Mucosa of descending colon (tissue), 3 donors: ENCODE results near the gene NDC80. TPM values are rescaled to one million over a fixed set of nuclear protein-coding genes. Genes with fewer than 3 reads are reported as not detected.

Experiments used
- ATAC-seq: fragments of 200-7000 bp; cut with Tn5 transposase; one replicate; pipeline ENCODE4 v1.9.1; 2020; ENCODE audit warnings: mild to moderate bottlenecking, moderate library complexity
- DNase-seq, 3 donors: peaks; one replicate each; pipeline ENCODE4 v3.0.0-alpha.2; 2020
- H3K36me3 ChIP-seq: fragments of 200-600 bp; one replicate; pipeline ENCODE4 v1.8.0; 2021; ENCODE audit warnings: low read depth, mild to moderate bottlenecking
- H3K4me1 ChIP-seq: fragments of 200-600 bp; one replicate; pipeline ENCODE4 v1.8.0; 2021; ENCODE audit warnings: low read depth, mild to moderate bottlenecking
- H3K4me3 ChIP-seq: fragments of 200-600 bp; one replicate; pipeline ENCODE4 v1.8.0; 2021; ENCODE audit warnings: mild to moderate bottlenecking
- H3K9me3 ChIP-seq: fragments of 200-600 bp; one replicate; pipeline ENCODE4 v1.8.0; 2021; ENCODE audit warnings: mild to moderate bottlenecking
- intact Hi-C, 2 donors: fragments of 100-400 bp; cut with DNase I in 1 of 2; cut with micrococcal nuclease in 1 of 2; formaldehyde crosslinking; loops; one replicate each; pipeline versions ENCODE4 v1.11.0 to v1.11.1; 2022; cut with DNase I, micrococcal nuclease
- total RNA-seq, 3 donors: library from RNA; stranded (reverse); fragmentation: NEBNext Ultra II Directional in 2 of 3; extraction: Animal tissue kit (Norgen Biotek cat#: 25700) in 2 of 3; gene quantifications; one replicate each; pipeline versions ENCODE4 v1.2.1 to v1.2.4, GENCODE V29; 2021 to 2023
- TF ChIP-seq, protein P1 (sequence below): fragments of 200-600 bp; IDR thresholded peaks from one replicate; pipeline ENCODE4 v1.8.0; 2022; ENCODE audit warnings: antibody characterized with exemption, mild to moderate bottlenecking
- donor health status: DM: no; HTN: no; CAD: no; lungs with moderate emphysema.
- donor health status: DM: no; HTN: no; CAD: no.
- donor health status: DM: no; HTN: yes; CAD: no.

Gene NDC80
- total RNA-seq, 3 donors from 2014 or later, result 1.5 to 11.6 (median 3.1) TPM

DNA sequence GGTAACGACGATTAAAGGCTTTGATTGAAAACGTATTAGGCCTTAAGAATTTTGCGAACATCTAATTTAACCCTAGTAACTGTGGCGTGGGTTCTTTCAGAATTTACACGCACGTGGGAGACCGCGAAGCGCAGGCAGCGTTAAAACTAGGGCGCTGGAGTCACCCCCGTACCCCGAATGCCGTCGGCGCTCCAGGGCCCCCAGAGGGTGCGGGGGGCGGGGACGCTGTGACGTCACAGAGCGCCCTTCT lies 83.5 kb downstream of the NDC80 start:
- intact Hi-C loops, result loop anchor here in 1 of 2 donors (10.0 kb wide), 1 partner anchor 80 kb away; the partner anchor contains the start of genes METTL4 and NDC80

DNA sequence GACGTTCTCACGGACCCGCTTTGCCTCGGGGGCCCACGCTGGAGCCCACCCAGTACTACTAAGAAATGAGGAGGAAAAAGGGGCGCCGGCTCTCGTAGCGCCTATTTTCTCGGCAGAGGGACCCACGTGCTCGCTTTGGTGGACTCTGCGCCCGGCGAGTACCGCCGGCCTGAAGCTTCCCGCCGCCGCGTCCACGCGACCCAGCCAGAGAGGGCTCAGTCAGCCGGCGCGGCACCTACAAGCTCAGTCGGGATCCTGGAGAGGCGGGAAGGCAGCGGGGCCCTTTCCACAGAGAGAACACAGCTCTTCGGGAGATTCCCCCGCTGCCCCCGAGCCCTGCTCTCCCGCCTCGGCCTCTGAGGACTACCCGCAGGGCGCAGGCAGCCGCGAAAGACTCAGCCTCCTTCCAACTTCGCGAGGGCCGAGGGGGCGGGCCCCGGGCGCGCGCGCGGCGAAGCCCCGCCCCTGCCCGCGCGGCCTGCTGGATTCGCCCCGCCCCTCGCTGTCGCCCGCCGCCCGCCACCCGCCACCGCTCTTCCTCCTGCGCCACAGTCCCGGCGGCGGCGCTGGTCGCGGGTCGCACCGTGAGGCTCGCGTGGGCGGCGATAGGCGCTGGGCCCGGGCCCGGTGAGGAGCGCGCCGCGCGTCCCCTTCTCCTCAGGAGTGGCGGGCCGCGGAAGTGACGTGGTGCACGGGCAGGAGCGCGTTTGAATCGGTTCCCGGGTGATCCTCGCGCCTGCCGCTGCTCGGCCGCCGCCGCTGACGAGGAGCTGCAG lies 84.0 kb downstream of the NDC80 start, which contains the start of gene SMCHD1:
TSS of gene SMCHD1 (plus strand) at position 549 of the 776 bp plus-strand sequence. CDS start 350 bp downstream, outside the sequence.
- peak; percentile 88 for ATAC-seq
- peak within 1 kb of the TSS; percentile 98 for H3K4me3 ChIP-seq
- TF ChIP-seq, protein P1, sequence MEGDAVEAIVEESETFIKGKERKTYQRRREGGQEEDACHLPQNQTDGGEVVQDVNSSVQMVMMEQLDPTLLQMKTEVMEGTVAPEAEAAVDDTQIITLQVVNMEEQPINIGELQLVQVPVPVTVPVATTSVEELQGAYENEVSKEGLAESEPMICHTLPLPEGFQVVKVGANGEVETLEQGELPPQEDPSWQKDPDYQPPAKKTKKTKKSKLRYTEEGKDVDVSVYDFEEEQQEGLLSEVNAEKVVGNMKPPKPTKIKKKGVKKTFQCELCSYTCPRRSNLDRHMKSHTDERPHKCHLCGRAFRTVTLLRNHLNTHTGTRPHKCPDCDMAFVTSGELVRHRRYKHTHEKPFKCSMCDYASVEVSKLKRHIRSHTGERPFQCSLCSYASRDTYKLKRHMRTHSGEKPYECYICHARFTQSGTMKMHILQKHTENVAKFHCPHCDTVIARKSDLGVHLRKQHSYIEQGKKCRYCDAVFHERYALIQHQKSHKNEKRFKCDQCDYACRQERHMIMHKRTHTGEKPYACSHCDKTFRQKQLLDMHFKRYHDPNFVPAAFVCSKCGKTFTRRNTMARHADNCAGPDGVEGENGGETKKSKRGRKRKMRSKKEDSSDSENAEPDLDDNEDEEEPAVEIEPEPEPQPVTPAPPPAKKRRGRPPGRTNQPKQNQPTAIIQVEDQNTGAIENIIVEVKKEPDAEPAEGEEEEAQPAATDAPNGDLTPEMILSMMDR, result no peak
- H3K9me3 ChIP-seq, result no peaks in the 10 kb centered on the region
- peaks cover 36% of the 10 kb centered on the region for H3K4me1 ChIP-seq
- H3K36me3 ChIP-seq, result peaks cover 4% of the 10 kb centered on the region
- peak; percentile 88 to 94 (median 93) for DNase-seq
- intact Hi-C loops, result loop anchor here in 1 of 2 donors (10.0 kb wide), 1 partner anchor 81 kb away; the partner anchor contains the start of genes METTL4 and NDC80

More for the DNA sequence above, 83.5 kb downstream of the NDC80 start:
- Histone ChIP-seq H3K9me3 (no peaks in the 10 kb centered on the region), H3K36me3 (peaks cover 4% of the 10 kb centered on the region), H3K4me3 (peak overlapping the region; percentile 98), H3K4me1 (peaks cover 33% of the 10 kb centered on the region)
- peak in 1 of 3 donors; percentile 85 for DNase-seq
- ATAC-seq, result peak; percentile 8
- TF ChIP-seq, protein P1, result no peak

DNA sequence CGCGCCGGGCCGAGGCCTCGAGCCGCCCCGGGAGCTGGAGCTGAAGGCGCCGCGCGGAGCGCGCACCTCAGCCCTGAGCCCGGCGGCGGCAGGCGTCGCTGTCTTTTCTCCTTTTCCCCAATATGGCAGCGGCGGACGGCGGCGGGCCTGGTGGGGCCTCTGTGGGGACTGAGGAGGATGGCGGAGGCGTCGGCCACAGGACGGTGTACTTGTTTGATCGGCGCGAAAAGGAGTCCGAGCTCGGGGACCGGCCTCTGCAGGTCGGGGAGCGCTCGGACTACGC lies 84.5 kb downstream of the NDC80 start:
- intact Hi-C loops, result loop anchor here in 1 of 2 donors (10.0 kb wide), 1 partner anchor 81 kb away; the partner anchor contains the start of genes METTL4 and NDC80
- TF ChIP-seq, protein P1, result no peak
- H3K4me1 ChIP-seq, result peaks cover 36% of the 10 kb centered on the region
- no peaks in the 10 kb centered on the region for H3K9me3 ChIP-seq
- ATAC-seq, result no peak
- H3K36me3 ChIP-seq, result peaks cover 4% of the 10 kb centered on the region
- peak overlapping the region; percentile 98 for H3K4me3 ChIP-seq
- no peak for DNase-seq

DNA sequence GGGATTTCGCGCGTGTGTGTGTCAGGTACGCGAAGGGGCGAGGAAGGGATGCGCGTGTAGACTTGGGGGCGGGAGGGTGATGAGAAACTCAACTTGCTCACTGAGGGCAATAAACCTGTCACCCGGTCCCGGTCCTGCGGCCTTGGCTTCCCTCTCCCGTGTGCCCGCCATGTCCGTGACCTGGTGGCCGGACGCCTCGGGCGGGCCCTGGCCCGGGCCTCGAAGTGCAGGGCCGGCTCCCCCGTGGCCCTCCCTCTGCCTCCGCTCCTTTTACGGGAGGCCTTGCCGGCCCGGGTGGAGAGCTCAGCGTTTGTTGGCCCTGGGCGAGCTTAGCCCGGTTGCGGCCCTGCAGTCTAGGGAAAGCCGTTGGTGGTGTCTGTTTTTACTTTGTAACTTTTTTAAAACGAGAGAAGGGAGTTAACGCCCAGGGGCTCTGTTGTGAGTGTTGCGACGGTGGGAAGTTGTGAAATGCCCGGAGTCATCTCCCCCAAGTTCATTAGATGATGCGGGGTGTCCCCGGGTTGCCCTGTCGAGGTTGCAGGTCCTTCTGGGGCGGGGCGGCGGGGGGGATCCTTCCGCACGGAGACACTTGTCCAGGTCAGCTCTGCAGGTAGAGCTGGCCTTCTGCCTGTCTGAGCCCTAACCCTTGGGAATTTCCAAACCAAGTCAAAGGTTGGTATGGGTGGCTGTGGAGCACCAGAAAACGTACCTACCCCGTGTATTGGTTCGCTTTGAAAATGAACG lies 85.1 kb downstream of the NDC80 start:
- peak overlapping the region; percentile 98 for H3K4me3 ChIP-seq
- ATAC-seq, result peak; percentile 33
- H3K4me1 ChIP-seq, result peaks cover 33% of the 10 kb centered on the region
- peaks cover 4% of the 10 kb centered on the region for H3K36me3 ChIP-seq
- H3K9me3 ChIP-seq, result no peaks in the 10 kb centered on the region
- intact Hi-C loops, result loop anchor here in 1 of 2 donors (10.0 kb wide), 1 partner anchor 82 kb away; the partner anchor contains the start of genes METTL4 and NDC80
- DNase-seq, result peak; percentile 71 to 84 (median 78)
- TF ChIP-seq, protein P1, result no peak

DNA sequence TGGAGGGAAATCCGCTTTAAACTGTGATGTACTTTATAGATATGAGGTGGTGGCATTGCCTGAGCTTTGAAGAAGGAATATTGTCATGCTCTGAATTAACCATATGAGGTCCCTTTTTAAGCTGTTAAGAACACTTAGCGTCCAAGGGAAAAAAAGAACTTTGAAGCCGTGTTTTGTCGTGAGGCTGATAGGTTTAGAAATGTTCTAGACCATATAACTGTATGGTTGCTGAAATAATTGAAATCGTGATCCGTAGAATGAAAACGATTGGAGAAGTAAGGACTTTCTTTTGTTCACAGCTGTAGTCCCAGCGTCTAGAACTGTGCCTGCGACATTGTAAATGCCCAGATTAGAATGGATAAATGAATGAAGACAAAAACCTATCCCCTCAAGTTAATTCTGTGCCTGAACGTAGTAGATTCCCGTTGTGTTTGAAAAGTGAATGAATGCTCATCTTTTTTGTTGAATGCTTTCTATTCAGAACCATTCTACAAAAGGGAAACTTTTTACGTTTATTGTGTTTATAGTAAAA lies 85.7 kb downstream of the NDC80 start:
- peak overlapping the region; percentile 98 for H3K4me3 ChIP-seq
- intact Hi-C loops, result loop anchor here in 1 of 2 donors (10.0 kb wide), 1 partner anchor 82 kb away; the partner anchor contains the start of genes METTL4 and NDC80
- no peaks in the 10 kb centered on the region for H3K9me3 ChIP-seq
- DNase-seq (no peak), ATAC-seq (no peak)
- H3K36me3 ChIP-seq, result peaks cover 4% of the 10 kb centered on the region
- peaks cover 29% of the 10 kb centered on the region for H3K4me1 ChIP-seq
- TF ChIP-seq, protein P1, result no peak
